GM18858 (cell line): Measurements from ENCODE around the gene CCDC142.

Experiments
- ATAC-seq: cut with Tn5 transposase; IDR thresholded peaks from one replicate; pipeline ENCODE4 v1.9.1; 2021; ENCODE audit not compliant: unreplicated experiment

CCDC142 gene

DNA sequence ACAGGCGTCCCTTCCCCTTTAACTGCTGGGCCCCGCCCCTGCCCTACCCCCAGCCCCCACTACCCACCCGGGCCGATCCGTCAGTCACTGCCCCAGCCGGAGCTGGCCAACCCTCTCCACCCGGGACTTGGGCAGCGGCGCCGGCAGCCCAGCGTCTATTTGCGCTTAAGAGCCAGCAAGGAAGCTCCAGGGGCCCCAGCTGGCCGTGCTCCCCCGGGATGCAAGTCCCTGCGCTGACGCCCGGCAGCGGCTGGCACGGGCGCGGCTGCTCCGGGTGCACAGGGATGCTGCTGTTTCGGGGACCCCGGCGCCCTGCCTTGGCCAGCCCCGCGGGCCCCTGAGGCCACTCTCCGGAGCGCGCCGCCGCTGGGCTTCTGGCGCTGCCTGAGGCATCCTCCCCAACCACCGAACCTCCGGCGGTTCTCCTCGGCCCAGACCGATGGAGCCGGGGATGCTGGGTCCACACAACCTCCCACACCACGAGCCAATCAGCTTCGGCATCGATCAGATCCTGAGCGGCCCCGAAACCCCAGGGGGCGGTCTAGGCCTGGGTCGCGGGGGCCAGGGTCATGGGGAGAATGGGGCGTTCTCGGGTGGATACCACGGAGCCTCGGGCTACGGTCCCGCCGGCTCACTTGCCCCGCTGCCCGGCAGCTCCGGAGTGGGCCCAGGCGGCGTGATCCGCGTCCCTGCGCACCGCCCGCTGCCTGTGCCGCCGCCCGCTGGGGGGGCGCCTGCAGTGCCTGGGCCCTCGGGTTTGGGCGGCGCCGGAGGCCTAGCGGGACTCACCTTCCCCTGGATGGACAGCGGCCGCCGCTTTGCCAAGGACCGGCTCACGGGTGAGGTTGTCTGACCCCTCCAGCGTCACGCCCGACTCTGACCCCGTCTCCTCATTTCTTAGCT lies 31.8 kb upstream of the CCDC142 start, which contains the start of gene TLX2:
Gene TLX2 (plus strand): TSS at position 83 of the 903 bp plus-strand sequence. CDS start 357 bp downstream, at position 440.
- no peak for ATAC-seq

DNA sequence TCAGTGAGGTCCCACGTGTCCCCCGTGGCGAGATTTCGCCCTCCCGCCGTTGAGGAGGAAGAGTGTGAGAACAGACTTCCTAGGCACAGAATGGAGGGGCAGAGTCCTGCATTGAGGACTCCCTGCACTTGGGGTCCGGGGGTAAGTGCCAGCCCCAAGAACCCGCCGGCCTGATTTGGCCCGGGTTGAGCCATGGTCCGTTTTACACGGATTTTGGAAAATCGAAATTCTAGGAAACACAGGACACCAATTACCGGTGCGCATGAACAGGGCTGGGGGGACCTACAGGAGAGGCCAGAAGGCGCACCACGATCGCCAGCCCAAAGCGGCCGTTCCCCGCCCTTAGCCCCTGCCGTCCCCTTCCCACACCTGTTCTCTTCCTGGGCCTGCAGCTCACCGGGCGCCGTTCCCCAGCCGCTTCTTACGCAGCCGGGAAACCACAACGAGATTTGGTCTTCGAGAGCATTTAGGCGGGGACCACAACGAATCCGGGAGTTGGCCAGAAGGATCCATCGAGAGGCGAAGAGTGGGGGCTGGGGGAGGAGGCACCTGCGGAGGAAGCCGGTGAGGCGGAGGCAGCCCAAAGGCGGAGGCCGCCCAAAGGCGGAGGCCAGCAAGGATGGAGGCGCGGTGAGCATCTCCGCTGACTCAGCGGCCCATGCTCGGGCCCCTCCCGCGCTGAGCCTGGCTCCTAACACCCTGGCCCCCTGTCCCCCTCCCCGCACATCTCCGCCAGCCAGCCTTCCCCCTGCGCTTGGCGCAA lies 31.0 kb upstream of the CCDC142 start:
- ATAC-seq: no peak

DNA sequence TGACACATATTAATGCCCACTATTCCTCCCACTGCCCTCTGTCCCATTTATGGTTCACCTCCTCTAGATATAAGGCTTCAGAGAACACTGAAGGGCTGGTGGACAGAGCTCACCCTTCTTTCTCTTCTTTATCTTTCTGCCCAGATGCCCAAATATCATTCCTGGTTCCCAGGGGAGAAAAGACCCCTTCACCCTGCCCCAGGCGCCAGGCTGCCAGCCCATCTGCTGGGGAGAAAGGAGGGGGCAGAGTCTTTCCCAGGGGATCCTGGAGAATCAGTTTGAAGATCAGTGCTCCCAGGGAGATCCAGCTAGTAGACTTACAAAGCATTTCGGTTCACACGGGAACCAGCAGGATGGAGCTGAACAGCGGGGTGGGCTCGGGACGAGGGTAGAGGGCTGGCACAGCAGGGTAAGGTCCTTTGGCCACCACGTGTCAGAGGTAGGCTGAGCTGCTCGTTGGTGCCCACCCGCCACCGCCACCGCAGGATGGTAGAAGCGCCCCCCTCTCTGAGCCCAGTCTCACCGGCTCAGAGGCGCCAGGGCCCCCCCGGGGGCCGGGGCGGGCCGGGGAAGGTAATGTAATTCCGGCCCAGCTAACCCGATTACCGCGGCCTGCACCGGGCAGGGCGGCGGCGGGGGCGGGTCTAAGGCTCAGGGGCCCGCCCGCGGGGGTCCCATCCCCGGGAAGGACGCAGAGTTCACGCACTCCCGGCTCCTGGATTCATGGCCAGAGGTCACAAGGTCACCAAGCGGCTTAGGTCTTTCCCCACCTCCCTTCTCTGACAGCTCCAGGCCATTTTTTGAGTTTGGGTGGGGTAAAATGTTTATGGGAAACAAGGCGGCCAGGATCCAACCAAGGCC lies 30.2 kb upstream of the CCDC142 start:
- ATAC-seq: no peak

DNA sequence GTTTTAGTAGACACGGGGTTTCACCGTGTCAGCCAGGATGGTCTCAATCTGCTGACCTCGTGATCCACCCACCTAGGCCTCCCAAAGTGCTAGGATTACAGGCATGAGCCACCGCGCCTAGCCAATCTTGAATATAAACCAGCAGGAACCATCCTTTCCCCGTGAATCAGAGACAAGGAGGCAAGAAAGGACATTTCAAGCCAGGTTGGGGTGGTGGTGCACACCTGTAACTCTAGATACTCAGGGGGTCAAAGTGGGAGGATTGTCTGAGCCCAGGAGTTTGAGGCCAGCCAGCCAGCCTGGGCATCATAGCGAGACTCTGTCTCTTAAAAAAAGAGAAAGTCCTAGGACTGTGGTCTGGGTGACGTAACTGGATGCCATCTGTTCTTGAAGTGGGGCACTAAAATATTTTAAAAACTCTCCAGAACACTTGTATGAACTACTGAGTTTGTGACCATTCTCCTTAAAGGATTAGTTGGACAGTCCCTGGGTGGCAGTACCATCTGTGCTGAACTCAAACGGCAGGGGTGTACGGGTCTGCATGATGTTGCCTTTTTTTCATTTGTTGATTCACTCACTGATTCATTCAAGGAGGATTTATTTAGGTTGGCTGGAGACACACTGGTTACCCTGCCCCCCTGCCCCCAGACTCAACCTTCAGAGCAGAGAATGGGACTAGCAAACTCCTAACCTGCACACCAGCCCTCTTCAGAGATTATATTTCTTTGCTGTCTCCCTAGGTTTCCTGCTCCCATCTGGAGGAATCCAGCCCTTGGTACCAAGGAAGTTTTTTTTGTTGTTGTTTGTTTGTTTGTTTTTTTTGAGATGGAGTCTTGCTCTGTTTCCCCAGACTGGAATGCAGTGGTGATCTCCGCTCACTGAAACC lies 28.5 kb upstream of the CCDC142 start:
- ATAC-seq: no peak

DNA sequence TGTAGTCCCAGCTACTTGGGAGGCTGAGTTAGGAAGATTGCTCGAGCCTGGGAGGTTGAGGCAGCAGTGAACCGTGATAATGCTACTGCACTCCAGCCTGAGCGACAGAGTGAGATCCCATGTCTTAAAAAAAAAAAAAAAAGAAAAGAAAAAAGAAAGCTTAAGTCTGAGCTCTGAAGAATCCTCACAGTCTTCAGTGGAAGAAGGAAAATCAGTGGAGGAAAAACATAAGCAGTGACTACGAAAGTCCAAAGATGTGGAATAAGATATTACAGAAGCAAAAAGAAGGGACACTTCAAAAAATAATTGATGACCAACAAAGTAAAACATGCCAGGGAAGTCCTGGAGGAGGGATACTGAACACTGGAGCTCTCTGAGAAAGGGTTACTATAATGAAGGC lies 27.5 kb upstream of the CCDC142 start:
- ATAC-seq: no peak

DNA sequence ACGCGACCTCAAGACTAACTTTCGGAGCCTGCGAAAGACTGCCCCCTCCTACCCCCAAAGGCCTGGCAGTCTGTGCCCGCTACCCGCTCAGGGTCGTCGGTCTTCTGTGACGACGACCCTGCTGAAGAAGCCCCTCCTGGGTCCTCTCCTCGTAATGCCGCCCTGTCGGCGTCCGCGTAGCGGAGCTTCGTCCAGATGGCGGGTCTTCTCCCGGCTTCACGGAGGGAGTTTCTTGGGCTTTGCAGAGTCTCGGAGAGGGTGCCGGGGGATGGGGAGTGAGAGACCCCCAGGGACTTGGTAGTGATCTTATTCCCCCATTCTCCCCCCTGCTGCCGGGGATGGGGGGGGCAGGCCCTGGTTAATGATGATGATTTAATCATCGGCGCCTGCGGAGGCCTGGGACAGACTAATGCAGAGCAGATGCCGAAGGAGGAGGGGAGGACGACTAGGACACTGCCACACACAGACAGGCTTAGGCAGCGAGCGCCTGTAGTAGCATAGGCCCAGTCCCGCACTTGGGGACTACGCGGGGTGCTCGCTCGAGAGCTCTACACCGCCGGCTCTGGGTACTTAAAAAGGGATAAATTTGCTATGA lies 25.2 kb upstream of the CCDC142 start:
- no peak for ATAC-seq

DNA sequence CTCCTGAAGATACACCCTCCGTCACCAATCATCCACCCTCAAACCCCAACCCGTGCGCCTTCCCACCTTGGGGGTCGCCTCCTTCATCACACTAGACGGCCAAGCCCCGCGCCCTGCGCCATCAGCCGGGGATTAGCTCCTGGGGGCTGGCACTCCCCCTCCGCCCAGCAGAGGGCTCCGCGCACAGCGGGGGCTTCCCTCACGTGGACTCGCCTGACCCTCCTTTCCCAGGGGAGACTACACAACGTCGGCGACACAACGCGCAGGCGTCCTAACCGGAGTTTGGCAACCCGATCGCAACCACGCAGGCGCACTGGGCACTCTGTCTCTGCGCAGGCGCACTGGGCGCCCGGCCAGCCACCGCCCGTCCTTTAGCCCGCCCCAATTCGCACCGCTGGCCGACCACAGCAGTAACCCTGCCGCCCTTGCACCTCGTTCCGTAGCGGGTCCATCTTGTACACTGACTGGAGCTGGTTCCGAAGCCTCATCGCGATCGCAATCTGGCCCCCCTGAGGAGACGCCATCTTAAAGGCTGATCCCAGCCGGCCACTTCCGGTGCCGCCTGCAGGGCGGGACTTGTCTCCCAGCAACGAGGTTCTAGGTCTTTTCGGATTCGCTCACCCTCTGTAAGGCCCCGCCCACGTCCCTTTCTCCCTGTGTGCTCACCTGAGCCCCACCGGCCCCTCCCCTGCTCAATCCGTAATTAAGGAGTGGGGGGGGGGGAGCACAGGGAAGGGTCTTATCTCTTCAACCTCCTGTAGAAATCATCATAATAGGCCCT lies 24.5 kb upstream of the CCDC142 start, which contains the start of gene PCGF1:
Gene PCGF1 (minus strand): TSS at position 551 of the 781 bp plus-strand sequence. CDS start 27 bp downstream, at position 524.
- ATAC-seq: peak; percentile 89

DNA sequence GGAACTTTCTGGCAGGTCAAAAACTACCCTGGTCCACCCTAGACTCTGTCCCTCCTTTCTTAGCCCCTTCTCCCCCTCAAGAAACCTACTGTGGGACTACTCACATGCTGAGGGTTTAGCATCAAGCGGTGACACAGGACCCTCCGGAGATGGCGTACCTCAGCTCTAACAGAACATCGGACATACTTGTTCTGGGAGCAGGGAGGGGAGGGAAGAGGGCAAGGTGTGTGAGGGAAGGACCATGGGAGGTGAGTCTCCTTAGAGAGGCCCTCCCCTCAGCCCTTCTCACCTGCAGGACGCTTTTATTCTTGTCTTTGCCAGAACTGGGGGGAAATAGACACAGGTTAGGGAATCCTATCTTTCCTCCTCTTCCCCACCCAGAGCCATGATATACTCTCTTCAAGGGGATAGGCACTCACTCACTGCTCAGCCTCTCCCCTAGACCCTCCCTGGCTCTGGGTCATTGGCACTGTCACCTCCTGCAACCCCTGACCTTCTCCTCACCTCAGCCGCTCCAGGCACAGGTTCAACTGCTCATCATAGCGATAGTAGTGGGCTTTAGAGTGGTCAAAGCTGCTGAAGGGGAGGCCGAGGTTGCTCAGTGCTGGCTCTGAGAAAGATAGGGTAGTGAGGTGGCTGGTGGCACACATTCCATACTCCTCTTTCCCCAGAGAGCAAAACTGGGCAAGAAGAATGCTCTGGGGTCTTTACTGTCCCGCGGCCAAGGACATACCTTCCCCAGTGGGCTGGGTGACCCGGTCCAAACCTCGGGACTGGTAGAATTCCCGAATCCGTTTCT lies 22.8 kb upstream of the CCDC142 start:
- ATAC-seq: no peak

DNA sequence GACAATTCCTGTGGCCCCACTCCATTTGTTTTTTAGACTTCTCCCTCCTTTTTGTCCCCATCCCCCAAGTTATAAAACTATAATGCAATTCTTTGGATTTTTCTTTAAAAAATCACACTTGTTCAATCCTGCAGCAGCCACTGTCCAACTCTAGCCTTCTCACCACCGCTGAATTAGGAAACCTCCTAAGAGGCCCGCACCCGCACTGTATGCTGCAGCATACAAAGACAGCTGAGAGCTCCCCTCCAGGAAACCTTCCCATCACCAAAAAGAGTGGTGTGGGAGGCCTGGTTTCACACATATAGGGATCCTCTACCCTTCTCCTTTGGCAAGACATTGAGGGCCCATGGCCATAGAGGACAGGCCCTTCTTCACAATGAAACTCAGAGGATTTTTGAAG lies 21.8 kb upstream of the CCDC142 start:
- no peak for ATAC-seq

DNA sequence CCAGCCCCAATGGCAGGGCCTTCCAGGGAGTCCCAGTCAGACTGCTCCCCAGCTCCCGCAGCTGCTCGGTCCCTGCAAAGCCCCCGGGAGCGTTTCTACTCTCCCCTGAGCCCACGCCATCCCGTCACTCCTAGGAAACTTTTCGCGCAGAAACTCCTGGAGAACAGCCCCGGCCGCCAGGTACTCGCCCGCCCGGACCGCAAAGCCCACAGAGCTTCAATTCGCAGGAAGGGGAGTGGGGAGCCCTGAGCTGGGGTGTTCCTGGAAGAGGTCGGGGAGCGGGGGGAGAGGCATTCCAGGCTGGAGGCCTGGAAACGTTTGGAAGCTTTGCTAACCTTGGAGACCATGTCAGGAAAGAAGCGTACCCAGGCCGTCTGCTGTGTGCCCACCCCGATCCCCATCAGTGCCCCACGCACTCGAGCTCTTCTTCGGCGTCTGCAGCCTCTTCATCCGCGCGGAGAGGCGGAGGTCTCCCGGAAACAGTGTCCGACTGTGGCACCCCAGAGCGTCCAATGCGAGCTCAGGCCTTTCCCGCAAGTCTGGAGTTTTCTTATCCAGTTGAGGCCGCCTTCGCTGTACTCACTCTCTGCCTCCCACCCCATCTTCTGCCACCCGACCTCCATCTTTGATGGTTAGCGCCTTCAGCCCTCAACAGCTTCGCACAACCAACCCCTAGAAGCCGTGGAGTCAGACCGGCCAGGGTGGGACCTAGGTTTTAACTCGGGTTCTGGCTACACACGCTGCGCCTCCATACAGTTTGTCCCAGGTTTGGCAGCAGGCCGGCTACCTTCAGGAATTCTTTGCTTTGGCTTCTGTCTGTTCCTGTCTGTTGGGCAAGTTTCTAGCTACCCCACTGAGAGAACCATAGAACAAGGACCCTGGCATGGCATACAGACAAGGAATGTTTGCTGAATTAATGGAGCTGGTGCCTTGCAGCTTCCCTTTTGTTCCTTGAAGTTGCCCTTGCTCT lies 21.0 kb upstream of the CCDC142 start:
- no peak for ATAC-seq

DNA sequence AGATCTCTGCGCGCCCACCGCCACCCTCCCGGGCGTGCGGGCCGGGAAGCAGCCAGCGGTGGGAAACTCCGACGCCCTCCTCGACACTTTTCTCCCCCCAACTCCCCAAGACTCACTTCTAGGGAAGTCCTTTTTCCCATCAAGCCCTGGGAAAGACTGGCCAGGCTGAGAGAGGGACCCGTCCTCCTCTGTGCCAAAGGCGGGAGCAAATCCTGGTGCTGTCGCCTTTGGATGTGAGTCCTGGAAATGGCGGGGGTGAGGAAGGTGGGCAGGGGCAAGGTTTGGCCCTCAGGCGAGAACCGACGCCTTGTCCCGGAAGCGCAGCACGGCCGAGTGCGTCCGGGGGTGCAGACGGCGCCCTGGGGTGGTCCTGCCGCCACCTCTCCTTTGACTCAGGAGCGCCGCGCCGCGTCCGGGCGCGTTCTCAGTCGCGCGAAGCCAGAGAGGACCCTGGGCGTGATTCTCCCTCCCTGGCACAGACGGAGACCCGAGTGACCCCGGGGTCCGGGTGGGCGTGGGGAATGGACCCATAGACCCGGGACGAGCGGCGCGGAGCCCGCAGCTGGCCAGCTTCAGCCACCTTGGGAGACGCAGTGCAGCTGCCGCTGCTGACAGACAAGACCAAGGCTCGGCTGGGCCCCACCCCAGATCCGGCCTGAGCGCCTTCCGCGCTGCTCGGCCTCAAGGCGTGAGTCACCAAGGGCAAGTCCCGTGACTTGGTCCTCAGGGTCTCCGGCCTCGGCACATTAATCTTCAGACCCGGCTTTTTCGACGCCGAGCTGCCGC lies 20.1 kb upstream of the CCDC142 start:
- no peak for ATAC-seq

DNA sequence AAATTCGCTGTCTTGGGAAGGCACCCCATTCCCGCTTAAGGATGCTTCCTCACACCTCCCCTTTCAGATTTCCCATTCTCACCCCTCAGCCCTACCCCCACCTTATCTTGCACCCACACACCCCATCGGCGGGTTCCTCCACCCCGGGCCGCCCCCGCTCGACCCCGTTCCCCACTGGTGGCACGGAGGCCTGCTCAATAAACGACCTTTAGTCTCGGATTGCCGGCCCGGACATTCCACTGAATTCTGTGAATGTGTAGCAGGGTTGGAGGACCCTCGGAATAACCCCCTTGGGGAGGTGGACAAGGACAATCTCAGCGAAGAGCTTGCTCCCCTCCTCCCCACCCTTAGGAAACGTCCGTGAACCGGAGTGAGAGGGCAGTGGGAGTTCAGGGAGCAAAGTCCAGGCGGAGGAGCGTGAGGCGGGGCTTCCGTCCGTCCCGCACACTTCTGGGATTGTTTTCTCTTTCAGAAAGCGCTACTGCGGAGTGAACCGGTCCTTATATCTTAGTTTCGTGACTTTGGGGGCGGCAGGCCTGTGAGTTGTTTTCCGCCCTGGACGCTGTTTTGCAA lies 19.4 kb upstream of the CCDC142 start:
- ATAC-seq: no peak

DNA sequence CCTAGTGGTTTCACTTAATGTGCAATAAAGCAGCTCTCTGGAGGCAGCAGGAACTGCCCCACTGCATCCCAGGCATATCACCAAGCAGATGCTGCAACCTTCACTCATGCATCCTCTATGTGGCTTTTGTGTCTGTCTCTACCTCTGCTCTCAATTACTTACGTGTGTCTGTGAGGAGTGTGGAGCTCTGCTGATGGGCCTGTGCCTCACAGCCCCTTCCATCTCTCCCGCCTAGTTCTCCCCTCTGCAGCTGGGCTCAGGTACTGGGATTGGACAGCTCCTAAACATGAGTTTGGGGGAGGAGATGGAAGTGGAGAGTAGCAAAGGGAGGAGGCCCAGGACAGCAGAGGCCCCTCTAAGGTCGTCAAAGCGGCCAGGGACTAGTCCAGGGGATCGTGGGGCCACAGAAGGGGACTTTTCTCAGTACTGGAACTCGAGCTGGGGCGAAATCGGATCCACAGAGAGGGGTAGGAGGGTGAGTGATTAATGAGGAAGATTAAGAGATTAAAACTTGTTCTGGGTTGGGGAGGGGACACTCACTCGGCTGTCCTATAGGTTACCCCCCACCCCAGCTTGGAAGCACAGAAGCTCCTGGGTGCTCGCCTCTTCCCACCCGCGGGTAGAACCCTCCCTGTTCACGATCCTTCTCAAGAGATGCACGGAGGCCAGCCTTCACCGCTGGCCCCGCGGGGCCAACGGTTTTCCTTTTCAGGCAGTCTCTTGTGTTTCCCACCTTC lies 18.7 kb upstream of the CCDC142 start:
- no peak for ATAC-seq

DNA sequence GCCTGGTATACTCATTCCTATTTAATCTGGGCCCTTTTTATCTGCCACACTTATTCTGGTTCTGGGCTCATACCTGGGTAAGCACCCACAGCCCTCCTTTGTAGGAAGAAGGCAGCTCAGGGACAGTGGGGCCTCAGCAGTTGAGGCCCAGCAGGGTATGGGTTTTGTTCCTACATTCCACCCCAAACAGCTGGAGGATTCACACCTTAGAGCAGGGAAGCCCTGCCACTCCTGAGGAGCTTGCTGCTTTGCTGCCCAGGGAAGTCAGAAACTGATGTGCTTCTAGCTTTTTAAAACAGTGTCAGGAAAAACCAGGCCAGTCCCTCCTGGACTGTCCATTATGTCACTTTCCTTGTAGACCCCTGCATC lies 17.8 kb upstream of the CCDC142 start:
- no peak for ATAC-seq

DNA sequence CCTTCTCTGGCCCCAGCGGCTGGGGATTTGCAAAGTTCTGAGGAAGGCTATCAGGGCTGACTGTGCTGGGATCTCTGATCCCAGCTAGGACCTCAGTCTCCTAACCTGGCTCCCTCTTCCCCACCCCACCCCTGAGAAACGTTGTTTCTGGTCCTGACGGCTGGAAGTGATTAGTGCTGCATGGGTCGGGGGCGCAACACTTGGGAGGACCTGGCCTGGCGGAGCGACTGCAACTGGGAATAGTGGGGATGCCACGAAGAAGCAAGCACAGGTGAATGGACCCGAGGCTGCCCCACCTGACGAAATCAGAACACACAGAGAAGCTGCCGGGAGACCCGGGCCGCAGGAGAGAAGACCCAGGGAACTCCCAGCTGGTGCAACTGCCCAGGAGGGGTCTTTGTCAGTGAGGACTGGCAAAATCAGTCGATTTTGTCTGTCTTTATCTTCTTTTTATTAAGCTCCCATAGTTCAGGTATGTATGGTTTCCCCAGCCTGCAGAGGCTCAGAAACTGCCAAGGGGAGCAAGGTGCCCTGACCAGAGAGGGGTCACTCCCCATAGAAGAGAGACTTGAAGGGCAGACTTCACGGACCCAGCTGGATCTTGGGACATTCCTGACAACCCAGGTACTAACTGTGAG lies 17.3 kb upstream of the CCDC142 start:
- no peak for ATAC-seq
